ENCODE results near the gene GPAT2.
"Not testable (repeated sequence)": the region's sequence is repeated elsewhere in the genome, so short reads cannot be mapped to it uniquely, and the experiment has no call there.

The GPAT2 gene

DNA sequence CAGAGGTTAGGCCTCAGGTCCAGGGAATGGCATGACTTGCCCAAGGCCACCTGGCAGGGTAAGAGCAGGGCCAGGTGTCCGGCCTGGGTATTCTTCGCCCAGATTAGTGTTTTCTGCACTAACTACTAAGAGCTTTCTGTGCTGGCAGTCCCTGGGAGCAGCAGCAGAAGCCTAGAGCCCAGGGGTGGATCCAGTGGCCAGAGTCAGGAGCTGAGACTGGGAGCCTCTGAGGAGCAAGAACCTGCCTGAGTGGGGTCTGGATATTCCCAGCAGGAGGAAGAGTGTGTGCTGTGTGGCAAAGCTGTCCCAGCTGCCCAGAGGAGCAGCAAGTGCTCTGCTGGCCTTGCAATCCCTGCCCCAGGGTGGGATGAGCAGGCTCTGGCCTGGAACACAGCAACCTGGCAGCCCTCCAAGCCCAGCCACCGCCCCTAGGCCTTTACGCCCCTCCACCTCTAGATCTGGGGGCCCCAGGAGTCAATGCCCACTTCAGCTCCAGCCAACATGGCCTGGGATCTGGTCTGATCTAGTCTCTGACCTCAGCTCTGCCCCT, 30.7 kb upstream of the GPAT2 start:
- TF ChIP-seq, protein P1, sequence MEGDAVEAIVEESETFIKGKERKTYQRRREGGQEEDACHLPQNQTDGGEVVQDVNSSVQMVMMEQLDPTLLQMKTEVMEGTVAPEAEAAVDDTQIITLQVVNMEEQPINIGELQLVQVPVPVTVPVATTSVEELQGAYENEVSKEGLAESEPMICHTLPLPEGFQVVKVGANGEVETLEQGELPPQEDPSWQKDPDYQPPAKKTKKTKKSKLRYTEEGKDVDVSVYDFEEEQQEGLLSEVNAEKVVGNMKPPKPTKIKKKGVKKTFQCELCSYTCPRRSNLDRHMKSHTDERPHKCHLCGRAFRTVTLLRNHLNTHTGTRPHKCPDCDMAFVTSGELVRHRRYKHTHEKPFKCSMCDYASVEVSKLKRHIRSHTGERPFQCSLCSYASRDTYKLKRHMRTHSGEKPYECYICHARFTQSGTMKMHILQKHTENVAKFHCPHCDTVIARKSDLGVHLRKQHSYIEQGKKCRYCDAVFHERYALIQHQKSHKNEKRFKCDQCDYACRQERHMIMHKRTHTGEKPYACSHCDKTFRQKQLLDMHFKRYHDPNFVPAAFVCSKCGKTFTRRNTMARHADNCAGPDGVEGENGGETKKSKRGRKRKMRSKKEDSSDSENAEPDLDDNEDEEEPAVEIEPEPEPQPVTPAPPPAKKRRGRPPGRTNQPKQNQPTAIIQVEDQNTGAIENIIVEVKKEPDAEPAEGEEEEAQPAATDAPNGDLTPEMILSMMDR (IDR thresholded peaks at IDR 0.05; ENCODE audit: control insufficient read depth, extremely low read depth, insufficient read depth) = no peak
- DNase-seq (ENCODE audit: low read depth) = no peak
- no peak overlapping the region for H3K4me3 ChIP-seq (ENCODE audit: low read depth, low read length)

DNA sequence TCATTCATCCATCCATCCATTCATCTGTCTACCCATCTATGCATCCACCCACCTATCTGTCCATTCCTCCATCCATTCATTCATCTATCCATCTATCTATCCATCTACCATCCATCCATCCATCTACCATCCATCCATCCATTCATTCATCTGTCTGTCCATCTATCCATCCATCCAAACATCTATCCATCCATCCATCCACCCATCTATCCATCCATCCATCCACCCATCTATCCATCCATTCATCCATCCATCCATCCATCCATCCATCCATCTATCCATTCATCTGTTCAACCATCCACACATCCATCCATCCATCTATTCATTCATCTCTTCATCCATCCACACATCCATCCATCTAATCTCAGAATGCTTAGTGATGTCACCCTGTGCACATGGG, 30.0 kb upstream of the GPAT2 start:
- not testable (repeated sequence) for H3K4me3 ChIP-seq (ENCODE audit: low read depth, low read length); DNase-seq (ENCODE audit: low read depth)

DNA sequence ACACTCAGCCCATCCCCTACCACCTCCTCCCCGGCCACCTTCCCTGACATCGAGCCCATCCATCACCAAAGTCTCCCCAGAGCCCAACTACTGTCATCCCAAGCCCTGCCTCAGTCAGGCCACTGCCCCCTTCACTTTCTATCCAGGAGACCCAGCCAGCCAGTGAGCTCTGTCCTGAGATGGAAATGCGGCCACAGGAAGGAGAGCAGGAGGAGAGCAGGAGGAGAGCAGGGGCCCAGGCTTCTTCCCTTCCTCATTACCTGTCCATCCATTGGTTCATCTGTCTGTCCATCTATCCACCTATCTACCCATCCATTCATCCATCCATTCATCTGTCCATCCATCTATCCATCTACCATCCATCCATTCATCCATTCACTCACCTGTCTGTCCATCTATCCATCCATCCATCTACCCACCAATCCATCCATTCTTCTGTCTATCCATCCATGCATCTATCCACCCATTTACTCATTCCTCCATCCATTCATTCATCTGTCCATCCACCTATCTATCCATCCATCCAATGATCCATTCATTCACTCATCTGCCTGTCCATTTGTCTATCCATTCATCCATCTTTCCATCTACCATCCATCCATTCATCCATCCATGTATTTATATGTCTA, 29.4 kb upstream of the GPAT2 start:
- DNase-seq (ENCODE audit: low read depth); H3K4me3 ChIP-seq (ENCODE audit: low read depth, low read length): not testable (repeated sequence)

DNA sequence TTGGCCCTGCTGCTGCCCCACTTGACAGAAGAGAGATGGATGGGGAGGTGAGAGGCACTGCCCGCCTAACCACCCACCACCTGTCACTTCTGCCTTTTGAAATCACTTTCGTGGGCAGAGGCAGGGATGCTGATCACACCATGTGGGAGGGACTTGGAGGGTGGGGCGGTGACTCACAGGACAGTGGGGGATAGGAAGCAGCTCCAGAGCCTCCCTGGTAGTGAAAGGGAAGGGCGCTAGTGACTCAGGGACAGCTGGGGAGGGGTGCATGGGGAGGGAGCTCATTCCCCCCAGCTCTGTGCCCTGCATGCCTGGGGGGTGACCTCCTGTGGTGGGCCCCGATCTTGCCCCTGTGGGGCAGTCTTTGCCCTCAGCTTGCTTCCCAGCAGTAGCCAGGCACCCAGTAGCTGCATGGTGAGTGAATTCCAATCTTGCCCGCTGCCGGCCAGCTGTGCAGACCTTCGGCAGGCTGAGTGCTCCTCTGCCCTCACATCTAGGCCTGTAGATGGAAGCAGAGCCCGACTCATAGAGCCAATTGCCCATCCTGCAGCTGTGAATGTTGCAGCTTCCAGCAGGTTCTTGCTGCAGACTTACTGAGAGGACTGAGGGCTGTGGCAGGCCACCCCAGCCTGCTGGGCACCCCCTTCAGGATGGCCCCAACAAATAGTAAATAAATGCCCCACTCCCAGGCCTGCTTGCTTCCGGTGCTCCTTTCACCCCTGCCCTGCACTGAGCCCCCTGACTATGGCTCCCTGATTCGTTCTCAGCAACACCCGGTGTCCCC, 28.6 kb upstream of the GPAT2 start:
- not testable (repeated sequence) for H3K4me3 ChIP-seq (ENCODE audit: low read depth, low read length); DNase-seq (ENCODE audit: low read depth)

DNA sequence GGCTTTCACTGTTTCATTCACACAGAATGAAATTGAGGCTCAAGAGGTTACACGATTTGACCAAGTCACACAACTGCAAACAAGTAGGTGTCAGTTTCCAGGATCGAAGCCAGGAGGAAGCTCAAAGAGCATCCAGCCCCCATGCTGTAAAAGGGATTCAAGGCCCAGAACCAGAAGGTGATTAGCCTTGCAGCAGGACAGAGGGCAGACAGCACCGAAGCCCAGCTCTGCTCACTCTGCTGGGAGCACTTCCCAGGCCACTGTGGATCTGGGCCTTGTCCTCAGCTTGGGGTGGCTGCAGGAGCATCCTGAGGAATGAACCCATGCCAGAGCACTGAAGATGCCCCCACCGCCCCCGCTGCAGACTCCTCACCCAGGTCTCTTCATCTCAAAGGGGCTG, 27.8 kb upstream of the GPAT2 start:
- H3K4me3 ChIP-seq (ENCODE audit: low read depth, low read length); DNase-seq (ENCODE audit: low read depth): not testable (repeated sequence)

More for the DNA sequence above, 28.6 kb upstream of the GPAT2 start:
- TF ChIP-seq, protein P1 (IDR thresholded peaks at IDR 0.05; ENCODE audit: control insufficient read depth, extremely low read depth, insufficient read depth) = 0 out of 2 replicates have a peak, but pooled peaks have one; percentile 17

DNA sequence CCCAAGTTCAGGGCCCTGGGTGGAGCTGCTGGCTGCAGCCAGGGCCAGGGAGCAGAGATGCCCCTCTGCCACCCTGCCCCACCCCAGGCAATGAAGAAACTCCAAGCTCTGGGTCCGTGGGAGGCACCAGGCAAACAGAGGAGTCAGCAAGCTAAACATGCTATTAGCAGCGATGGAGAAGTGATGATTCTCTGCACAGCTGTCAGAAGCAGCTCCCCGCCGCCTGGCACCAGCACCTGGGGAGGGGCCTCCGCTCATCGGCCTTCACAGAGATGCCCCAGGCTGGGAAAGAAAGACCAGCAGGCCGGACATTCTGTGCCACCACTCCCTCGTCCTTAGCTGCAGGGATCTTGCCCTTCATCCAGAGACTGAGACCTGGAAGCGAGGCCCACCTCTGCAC, 27.2 kb upstream of the GPAT2 start:
- not testable (repeated sequence) for H3K4me3 ChIP-seq (ENCODE audit: low read depth, low read length); DNase-seq (ENCODE audit: low read depth)

DNA sequence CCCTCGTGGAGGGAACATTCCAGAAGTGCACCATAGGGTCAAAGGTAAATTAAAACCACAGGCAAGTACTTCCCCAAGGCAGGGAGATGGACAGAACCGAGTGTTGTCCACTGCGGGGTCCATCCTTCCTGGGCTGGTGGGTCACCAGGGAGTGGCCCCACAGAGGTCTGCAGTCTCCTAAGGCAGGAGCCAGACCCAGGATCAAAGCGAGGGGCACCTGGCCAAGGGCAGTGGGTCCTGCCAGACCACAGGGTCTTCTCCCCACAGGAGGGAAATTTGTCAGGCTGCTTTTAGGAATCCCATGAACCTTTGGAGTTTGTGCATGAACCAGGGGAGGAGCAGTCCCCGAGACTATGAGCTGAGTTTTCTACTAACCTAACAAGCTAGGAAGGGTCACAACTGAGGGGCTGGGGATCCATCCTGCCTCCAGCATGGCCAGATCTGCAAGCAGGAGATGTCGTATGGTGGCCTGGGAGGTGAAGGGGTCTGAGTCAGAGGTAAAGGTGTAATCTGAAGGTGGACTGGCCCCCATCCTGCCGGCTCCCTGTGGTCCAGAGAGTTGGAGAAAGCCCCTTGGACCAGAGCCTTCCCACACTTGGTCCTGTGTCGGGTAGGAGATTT, 26.6 kb upstream of the GPAT2 start:
- H3K4me3 ChIP-seq (ENCODE audit: low read depth, low read length); DNase-seq (ENCODE audit: low read depth): not testable (repeated sequence)

DNA sequence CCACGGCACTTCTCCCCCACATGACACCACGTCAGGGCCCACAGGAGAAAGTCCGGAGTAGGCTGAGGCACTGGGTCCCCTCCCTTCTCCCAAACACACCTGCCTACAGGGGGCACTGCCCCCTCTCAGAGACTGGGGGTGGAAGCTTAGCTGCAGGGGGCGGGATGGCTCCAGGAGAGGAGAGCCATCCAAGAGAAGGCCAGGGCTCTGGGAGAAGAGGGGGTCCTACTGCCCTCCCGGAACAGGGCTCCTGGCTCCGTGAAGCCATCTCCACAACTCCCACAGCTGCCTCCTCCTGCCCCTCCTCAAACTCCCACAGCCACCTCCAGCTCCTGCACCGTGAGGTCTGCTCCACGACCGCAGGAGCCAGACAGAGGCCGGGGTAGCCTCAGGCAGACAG, 25.6 kb upstream of the GPAT2 start:
- not testable (repeated sequence) for H3K4me3 ChIP-seq (ENCODE audit: low read depth, low read length); DNase-seq (ENCODE audit: low read depth)

DNA sequence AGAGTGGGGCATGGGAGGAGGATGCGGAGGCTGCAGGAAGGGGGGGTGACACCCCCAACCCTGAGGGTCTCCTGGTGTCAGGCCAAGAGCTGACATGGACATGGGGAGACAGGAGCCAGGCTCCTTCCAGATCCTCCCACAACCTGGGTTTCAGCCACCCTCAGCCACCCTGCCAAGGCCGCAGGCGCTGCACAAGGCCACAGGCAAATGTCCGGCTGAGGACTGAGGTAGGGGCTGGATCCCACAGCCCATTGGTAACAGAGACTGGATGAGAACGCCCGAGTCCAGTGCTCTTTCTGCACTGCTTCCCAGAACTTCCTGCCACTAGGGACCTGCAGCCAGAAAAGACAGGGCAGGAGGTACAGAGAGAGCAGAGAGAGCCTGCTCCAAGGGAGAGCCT, 24.7 kb upstream of the GPAT2 start:
- not testable (repeated sequence) for DNase-seq (ENCODE audit: low read depth); H3K4me3 ChIP-seq (ENCODE audit: low read depth, low read length)

DNA sequence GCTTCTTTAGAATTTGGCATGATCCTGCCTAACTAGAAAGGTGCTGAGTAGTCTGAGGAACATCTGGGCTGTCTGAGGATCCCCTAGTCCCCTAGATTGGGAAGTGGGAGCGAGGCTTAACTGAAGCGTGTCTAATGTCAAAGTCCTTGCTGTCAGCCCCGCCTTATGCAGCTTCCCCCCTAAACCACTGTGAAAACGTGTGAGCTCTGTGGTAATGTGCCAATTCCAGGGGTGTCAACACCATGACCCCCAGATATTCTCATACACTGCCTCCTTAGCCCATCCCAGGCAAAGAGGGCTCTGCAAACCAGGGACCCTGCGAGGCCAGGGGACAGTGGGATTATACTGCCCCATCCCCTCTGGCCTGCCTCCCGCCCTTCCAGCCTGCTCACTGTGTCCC, 21.1 kb upstream of the GPAT2 start:
- not testable (repeated sequence) for H3K4me3 ChIP-seq (ENCODE audit: low read depth, low read length); DNase-seq (ENCODE audit: low read depth)

DNA sequence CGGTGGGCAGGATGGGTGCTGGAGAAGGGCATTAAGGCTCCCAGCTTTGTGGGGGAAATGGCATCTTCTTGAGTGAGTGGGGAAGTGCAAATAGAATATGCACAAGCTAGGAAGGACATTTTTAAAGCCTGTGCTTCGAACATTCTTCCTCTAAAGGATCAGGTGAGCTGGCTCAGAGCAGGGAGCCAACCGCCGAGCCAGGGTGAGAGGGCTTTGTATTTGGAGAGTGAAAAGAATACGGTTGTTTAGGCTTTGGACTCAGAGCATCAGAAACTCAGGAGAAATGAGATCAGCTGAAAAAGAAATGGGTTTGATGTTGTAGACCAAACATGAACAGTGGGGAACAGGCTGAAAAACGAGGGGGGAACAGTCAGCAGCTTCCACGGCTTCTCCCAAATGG, 19.8 kb upstream of the GPAT2 start:
- not testable (repeated sequence) for H3K4me3 ChIP-seq (ENCODE audit: low read depth, low read length); DNase-seq (ENCODE audit: low read depth)

DNA sequence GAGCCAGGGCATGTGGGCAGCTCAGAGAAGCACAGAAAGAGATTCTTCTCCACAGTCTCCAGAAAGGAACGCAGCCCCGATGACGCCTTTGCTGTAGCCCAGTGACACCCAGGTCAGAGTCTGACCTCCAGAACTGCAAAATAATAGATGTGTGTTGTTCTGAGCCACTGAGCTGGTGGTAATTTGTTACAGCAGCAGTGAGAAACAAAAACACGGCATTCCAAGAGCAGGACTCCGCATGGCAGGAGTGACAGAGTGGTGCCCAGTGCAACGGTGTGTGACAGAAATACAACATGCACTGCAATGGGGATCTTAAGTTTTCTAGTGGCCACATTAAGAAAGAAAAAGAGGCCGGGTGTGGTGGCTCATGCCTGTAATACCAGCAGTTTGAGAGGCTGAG, 18.7 kb upstream of the GPAT2 start:
- not testable (repeated sequence) for H3K4me3 ChIP-seq (ENCODE audit: low read depth, low read length); DNase-seq (ENCODE audit: low read depth)

DNA sequence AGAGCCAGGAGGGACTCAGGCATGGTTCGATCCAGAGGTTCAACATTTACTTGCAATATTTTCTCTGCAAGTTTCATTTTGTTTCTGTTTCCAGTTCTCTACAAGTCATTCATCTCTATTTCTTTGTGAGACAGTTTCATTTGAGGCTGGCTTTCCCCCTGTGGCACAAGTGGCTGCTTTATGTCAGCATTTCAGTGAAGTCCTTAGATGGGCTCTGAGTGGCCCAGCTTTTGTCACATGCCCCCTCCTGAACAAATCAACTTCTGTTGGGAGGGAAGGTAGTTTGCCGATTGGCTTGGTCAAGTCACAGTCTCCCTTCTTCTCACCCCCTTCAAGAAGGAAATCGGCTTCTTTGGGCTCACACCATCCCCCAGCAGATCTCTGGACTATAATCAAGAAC, 17.9 kb upstream of the GPAT2 start:
- not testable (repeated sequence) for H3K4me3 ChIP-seq (ENCODE audit: low read depth, low read length); DNase-seq (ENCODE audit: low read depth)

DNA sequence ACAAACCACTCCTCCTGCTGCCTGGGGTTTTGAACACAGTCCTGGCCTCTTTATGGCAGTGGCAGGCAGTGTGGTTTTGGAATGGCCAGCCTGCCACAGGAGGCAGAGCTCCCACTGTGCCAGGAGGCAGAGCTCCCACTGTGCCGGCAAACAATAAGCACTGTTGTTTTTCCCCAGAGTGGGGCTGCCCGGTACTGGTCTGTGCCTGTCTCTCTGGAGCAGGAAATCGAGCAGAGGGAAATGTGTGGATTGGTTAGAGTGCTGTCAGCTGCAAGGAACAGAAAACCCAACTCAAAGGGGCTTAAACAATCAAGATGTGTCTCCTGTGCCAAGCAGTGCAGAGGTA, 15.2 kb upstream of the GPAT2 start:
- not testable (repeated sequence) for H3K4me3 ChIP-seq (ENCODE audit: low read depth, low read length)

DNA sequence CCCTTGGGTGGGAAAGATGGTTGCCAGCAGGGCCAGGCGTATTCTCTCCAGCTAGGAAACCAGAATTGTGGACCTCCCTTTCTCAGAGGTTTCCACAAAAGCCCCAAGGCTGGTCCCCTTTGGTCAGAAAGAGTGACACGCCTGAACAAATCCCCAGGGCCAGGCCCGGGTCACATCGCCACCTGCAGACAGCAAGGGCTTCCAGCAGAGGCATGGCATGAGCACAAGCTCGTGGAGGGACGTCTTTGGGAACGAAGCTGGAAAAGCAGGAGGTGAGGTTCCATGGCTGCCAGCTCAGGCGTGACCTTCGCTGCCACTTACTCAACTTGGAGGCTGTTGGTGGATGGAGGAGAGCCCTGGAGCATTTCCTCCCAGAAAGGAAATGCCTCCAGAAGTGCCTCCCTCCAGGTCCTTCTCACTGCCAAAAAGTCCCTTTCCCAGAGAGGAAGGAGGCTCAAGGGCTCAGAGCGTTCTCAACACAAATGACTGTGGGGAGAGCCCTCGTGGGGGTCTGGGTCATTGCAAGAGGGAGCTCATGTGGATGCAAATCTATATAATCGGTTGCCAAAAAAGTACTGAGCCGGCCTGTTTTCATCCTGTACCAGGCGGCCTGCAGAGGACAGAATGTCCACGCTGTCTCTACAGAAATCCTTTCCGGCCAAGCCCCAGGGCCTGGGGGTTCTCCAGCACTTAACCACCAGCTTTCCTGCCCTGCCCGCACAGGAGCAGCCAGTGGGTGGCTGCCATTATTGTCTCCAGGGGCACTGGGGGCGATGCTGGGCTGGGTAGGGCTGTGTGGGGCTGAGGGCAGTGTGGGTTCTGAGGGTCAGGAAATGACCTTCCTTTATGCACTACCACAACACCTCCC, 14.6 kb upstream of the GPAT2 start:
- DNase-seq (ENCODE audit: low read depth); H3K4me3 ChIP-seq (ENCODE audit: low read depth, low read length): not testable (repeated sequence)

More for the DNA sequence above, 15.2 kb upstream of the GPAT2 start:
- not testable (repeated sequence) for DNase-seq (ENCODE audit: low read depth)

DNA sequence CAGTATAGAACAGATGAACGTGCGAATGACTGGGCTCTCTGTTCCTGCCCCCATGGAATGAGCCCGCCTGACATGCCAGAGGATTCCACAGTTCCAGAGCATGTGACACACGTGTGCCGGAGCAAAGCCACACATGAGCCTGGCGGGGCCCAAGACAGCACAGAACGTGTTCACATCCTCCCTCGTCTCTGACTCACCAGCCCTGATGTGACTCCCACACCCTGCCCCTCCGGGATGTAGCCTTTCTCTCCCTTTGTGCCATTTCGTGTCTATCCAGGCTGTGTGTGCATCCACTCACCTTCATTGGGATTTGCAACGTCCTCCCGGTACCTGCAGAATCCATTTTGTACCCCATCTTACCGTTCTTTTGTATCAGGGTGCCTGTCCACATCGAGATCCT, 838 bp upstream of the GPAT2 start:
- H3K4me3 ChIP-seq (ENCODE audit: low read depth, low read length); DNase-seq (ENCODE audit: low read depth): not testable (repeated sequence)

Measured in LNCaP clone FGC (cell line).